GM12873 (cell line): ENCODE data around the gene SERPINE1.

ENCODE experiments used
- CTCF ChIP-seq: IDR thresholded peaks from 2 replicates; pipeline ENCODE4 v1.5.1; 2012; ENCODE audit warnings: low read depth, mild to moderate bottlenecking, moderate library complexity, low read length, control low read depth; ENCODE audit not compliant: insufficient read depth; ENCODE audit errors: missing control alignments

Gene SERPINE1

GRCh38 chr7:101173752-101174244 is 46.9 kb downstream of the SERPINE1 start:
- TF ChIP-seq CTCF: no peak

GRCh38 chr7:101174322-101174854 is 47.5 kb downstream of the SERPINE1 start:
- TF ChIP-seq CTCF: no peak

GRCh38 chr7:101175664-101176063 is 48.8 kb downstream of the SERPINE1 start:
- TF ChIP-seq CTCF: no peak

GRCh38 chr7:101177644-101178043 is 50.7 kb downstream of the SERPINE1 start:
- no peak for TF ChIP-seq CTCF

GRCh38 chr7:101179117-101179516 is 52.2 kb downstream of the SERPINE1 start:
- no peak for TF ChIP-seq CTCF

GRCh38 chr7:101179713-101180112 is 52.8 kb downstream of the SERPINE1 start:
- no peak for TF ChIP-seq CTCF

- TF ChIP-seq CTCF: no peak
Observed at GRCh38 chr7:101180130-101180755, 53.3 kb downstream of the SERPINE1 start, which contains the start of gene NAT16. NAT16 (minus strand) TSS chr7:101180293; CDS start chr7:101174807, 5,486 bp downstream.
